ENCODE measurements around the gene CD44.
"Not testable (repeated sequence)": the region's sequence is repeated elsewhere in the genome, so short reads cannot be mapped to it uniquely, and the experiment has no call there.

CD44 gene

GRCh38 chr11:35223371-35223796 lies 84.4 kb downstream of the CD44 start:
- H3K4me1 ChIP-seq (ENCODE audit: insufficient read depth, poor library complexity, severe bottlenecking) = no peaks in the 10 kb centered on the region
- no peak for DNase-seq (ENCODE audit: low spot score)
- H3K36me3 ChIP-seq (ENCODE audit: low read depth) = peaks cover 98% of the 10 kb centered on the region
- TF ChIP-seq CTCF (IDR thresholded peaks at IDR 0.05; ENCODE audit: poor library complexity, severe bottlenecking) = no peak
- ATAC-seq (ENCODE audit: low read depth) = no peak; the same call in 2 of the 3 replicates
- no peak overlapping the region for H3K27ac ChIP-seq (ENCODE audit: poor library complexity, severe bottlenecking)
- H3K27me3 ChIP-seq (ENCODE audit: insufficient read depth, poor library complexity, severe bottlenecking) = no peaks in the 10 kb centered on the region
- no peak overlapping the region for H3K4me3 ChIP-seq (ENCODE audit: severe bottlenecking)
- no peaks in the 10 kb centered on the region for H3K9me3 ChIP-seq (ENCODE audit: severe bottlenecking)

- Histone ChIP-seq H3K27me3 (ENCODE audit: insufficient read depth, poor library complexity, severe bottlenecking) (no peaks in the 10 kb centered on the region), H3K4me1 (ENCODE audit: insufficient read depth, poor library complexity, severe bottlenecking) (no peaks in the 10 kb centered on the region), H3K36me3 (ENCODE audit: low read depth) (peaks cover 98% of the 10 kb centered on the region), H3K27ac (ENCODE audit: poor library complexity, severe bottlenecking) (no peak overlapping the region), H3K9me3 (ENCODE audit: severe bottlenecking) (no peaks in the 10 kb centered on the region), H3K4me3 (ENCODE audit: severe bottlenecking) (no peak overlapping the region)
- TF ChIP-seq CTCF (IDR thresholded peaks at IDR 0.05; ENCODE audit: poor library complexity, severe bottlenecking) = no peak
- DNase-seq (ENCODE audit: low spot score) (no peak), ATAC-seq (ENCODE audit: low read depth) (no peak)
Measured at GRCh38 chr11:35223991-35224390, 85.0 kb downstream of the CD44 start.

GRCh38 chr11:35225946-35226520 lies 87.1 kb downstream of the CD44 start:
- Histone ChIP-seq H3K27me3 (ENCODE audit: insufficient read depth, poor library complexity, severe bottlenecking) (no peaks in the 10 kb centered on the region), H3K36me3 (ENCODE audit: low read depth) (peaks cover 98% of the 10 kb centered on the region), H3K9me3 (ENCODE audit: severe bottlenecking) (no peaks in the 10 kb centered on the region), H3K27ac (ENCODE audit: poor library complexity, severe bottlenecking) (no peak overlapping the region), H3K4me3 (ENCODE audit: severe bottlenecking) (no peak overlapping the region), H3K4me1 (ENCODE audit: insufficient read depth, poor library complexity, severe bottlenecking) (no peaks in the 10 kb centered on the region)
- ATAC-seq (ENCODE audit: low read depth) (no peak; the same call in 2 of the 3 replicates), DNase-seq (ENCODE audit: low spot score) (no peak)
- no peak for TF ChIP-seq CTCF (IDR thresholded peaks at IDR 0.05; ENCODE audit: poor library complexity, severe bottlenecking)

- not testable (repeated sequence) for H3K4me3 ChIP-seq (ENCODE audit: severe bottlenecking); H3K4me1 ChIP-seq (ENCODE audit: insufficient read depth, poor library complexity, severe bottlenecking); H3K27me3 ChIP-seq (ENCODE audit: insufficient read depth, poor library complexity, severe bottlenecking); DNase-seq (ENCODE audit: low spot score); ATAC-seq (ENCODE audit: low read depth); H3K27ac ChIP-seq (ENCODE audit: poor library complexity, severe bottlenecking); H3K9me3 ChIP-seq (ENCODE audit: severe bottlenecking)
- peaks cover 95% of the 10 kb centered on the region for H3K36me3 ChIP-seq (ENCODE audit: low read depth)
Measured at GRCh38 chr11:35226756-35227155, 87.8 kb downstream of the CD44 start.

GRCh38 chr11:35227576-35228327 lies 88.8 kb downstream of the CD44 start:
- Histone ChIP-seq H3K9me3 (ENCODE audit: severe bottlenecking) (no peaks in the 10 kb centered on the region), H3K36me3 (ENCODE audit: low read depth) (peaks cover 85% of the 10 kb centered on the region), H3K27me3 (ENCODE audit: insufficient read depth, poor library complexity, severe bottlenecking) (no peaks in the 10 kb centered on the region), H3K4me1 (ENCODE audit: insufficient read depth, poor library complexity, severe bottlenecking) (no peaks in the 10 kb centered on the region), H3K4me3 (ENCODE audit: severe bottlenecking) (no peak overlapping the region), H3K27ac (ENCODE audit: poor library complexity, severe bottlenecking) (no peak overlapping the region)
- no peak for DNase-seq (ENCODE audit: low spot score)
- no peak for ATAC-seq (ENCODE audit: low read depth)
- no peak for TF ChIP-seq CTCF (IDR thresholded peaks at IDR 0.05; ENCODE audit: poor library complexity, severe bottlenecking)

Measured in RWPE2 (cell line).